Tibial artery (tissue), 4 donors: ENCODE measurements around the gene GADD45GIP1.
A peak's percentile ranks its signal among the peaks of the same experiment; 100 is the strongest.

Experiments used
- DNase-seq, 2 donors: peaks; one replicate each; pipeline ENCODE4 v3.0.0-alpha.2; 2019
- H3K27ac ChIP-seq, 2 donors: fragments of 200-600 bp; sonication (generic) in 1 of 2; 1 replicate in 1 of 2; 2 replicates in 1 of 2; pipeline ENCODE4 v1.5.1; 2018 to 2019; ENCODE audit warnings: mild to moderate bottlenecking in 1 of 2
- H3K27me3 ChIP-seq, 2 donors: fragments of 200-600 bp; sonication (generic) in 1 of 2; one replicate each; pipeline versions ENCODE4 v1.5.1 to v1.6.0; 2016 to 2019
- H3K36me3 ChIP-seq, 3 donors: fragments of 200-600 bp; sonication (generic) in 2 of 3; one replicate each; pipeline ENCODE4 v1.5.1; 2016 to 2019; ENCODE audit warnings: mild to moderate bottlenecking in 2 of 3
- H3K4me1 ChIP-seq, 4 donors: fragments of 200-600 bp; sonication (generic) in 2 of 4; 1 replicate in 3 of 4; 2 replicates in 1 of 4; pipeline ENCODE4 v1.5.1; 2016 to 2019
- H3K4me3 ChIP-seq, 2 donors: fragments of 200-600 bp; sonication (generic) in 1 of 2; 1 replicate in 1 of 2; 2 replicates in 1 of 2; pipeline ENCODE4 v1.5.1; 2018 to 2019; ENCODE audit warnings: mild to moderate bottlenecking in 2 of 2
- H3K9me3 ChIP-seq, 3 donors: fragments of 200-600 bp; sonication (generic) in 1 of 3; one replicate each; pipeline ENCODE4 v1.5.1; 2016 to 2019
- CTCF ChIP-seq, 2 experiments: fragments of 200-600 bp in 1 of 2; fragments of 450-650 bp in 1 of 2; IDR thresholded peaks; one replicate each; pipeline ENCODE4 v1.5.1; 2017 to 2019; ENCODE audit warnings: antibody characterized with exemption in 2 of 2, mild to moderate bottlenecking in 1 of 2, moderate library complexity in 1 of 2
- intact Hi-C: fragments of 100-400 bp; cut with DNase I; formaldehyde crosslinking; loops from one replicate; pipeline ENCODE4 v1.15.0; 2023; ENCODE audit warnings: low total_unique reads

GADD45GIP1 gene

GRCh38 chr19:12956446-12957388, at the start of gene GADD45GIP1:
Gene GADD45GIP1, minus strand, starts transcription at chr19:12957223. Its CDS starts 11 bp downstream, at chr19:12957212.
- peak within 1 kb of the TSS; percentile 91 to 96 for H3K27ac ChIP-seq
- no peaks in the 10 kb centered on the region for H3K9me3 ChIP-seq
- no peak for TF ChIP-seq CTCF (IDR thresholded peaks at IDR 0.05)
- H3K36me3 ChIP-seq: peaks cover 19 to 36% (median 23%) of the 10 kb centered on the region in 3 donors
- H3K4me3 ChIP-seq: peak within 1 kb of the TSS; percentile 85 to 93
- intact Hi-C loops: no loop called here
- H3K4me1 ChIP-seq: peaks cover 0 to 46% (median 32%) of the 10 kb centered on the region in 4 donors
- no peaks in the 10 kb centered on the region for H3K27me3 ChIP-seq
- DNase-seq: peak; percentile 70 to 83

GRCh38 chr19:13005861-13006370, 48.9 kb upstream of the GADD45GIP1 start:
- H3K27me3 ChIP-seq: no peaks in the 10 kb centered on the region
- H3K36me3 ChIP-seq: peaks cover 0 to 5% (median 0%) of the 10 kb centered on the region in 3 donors
- H3K4me1 ChIP-seq: peaks cover 0 to 98% (median 90%) of the 10 kb centered on the region in 4 donors
- TF ChIP-seq CTCF (IDR thresholded peaks at IDR 0.05): no peak
- H3K4me3 ChIP-seq: peak overlapping the region in 1 of 2 donors; percentile 36
- no peak for DNase-seq
- no peaks in the 10 kb centered on the region for H3K9me3 ChIP-seq
- H3K27ac ChIP-seq: peak overlapping the region; percentile 88 to 99
- intact Hi-C loops: no loop called here

DNA sequence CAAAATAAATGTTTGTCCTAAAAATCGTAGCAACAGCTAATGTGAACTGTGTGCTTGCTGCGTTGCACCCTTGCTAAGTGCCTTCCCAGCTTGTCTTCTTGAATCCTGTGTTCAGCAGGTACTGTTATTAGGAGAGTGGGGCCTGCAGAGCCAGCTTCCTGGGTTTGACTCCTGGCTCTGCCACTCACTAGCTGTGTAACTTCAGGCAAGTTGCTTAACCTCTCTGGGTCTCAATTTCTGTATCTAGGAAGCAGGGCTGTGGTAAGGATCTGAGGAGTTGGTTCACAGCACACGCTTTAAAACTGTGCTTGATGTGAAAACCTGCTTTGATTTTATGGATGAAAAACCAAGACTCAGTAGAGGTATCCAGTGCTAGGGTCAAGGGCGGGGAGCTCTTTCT, 48.2 kb upstream of the GADD45GIP1 start:
- Histone ChIP-seq H3K4me1 (peaks cover 0 to 98% (median 90%) of the 10 kb centered on the region in 4 donors), H3K27ac (peak overlapping the region; percentile 88 to 99), H3K36me3 (peaks cover 0 to 5% (median 0%) of the 10 kb centered on the region in 3 donors), H3K4me3 (no peak overlapping the region), H3K9me3 (no peaks in the 10 kb centered on the region), H3K27me3 (no peaks in the 10 kb centered on the region)
- no peak for DNase-seq
- no peak for TF ChIP-seq CTCF (IDR thresholded peaks at IDR 0.05)
- intact Hi-C loops: no loop called here

- H3K27ac ChIP-seq: peak overlapping the region; percentile 88 to 99
These were observed 47.2 kb upstream of the GADD45GIP1 start for GRCh38 chr19:13004273-13004672.

GRCh38 chr19:13003081-13003480, 46.1 kb upstream of the GADD45GIP1 start:
- H3K4me3 ChIP-seq: peak overlapping the region; percentile 51 to 56
- DNase-seq: no peak
- no peaks in the 10 kb centered on the region for H3K9me3 ChIP-seq
- no peaks in the 10 kb centered on the region for H3K27me3 ChIP-seq
- peaks cover 0 to 12% (median 0%) of the 10 kb centered on the region in 3 donors for H3K36me3 ChIP-seq
- H3K27ac ChIP-seq: peak overlapping the region; percentile 88 to 99
- intact Hi-C loops: no loop called here
- no peak for TF ChIP-seq CTCF (IDR thresholded peaks at IDR 0.05)
- peaks cover 0 to 97% (median 88%) of the 10 kb centered on the region in 4 donors for H3K4me1 ChIP-seq

More at GRCh38 chr19:13004273-13004672, 47.2 kb upstream of the GADD45GIP1 start:
- TF ChIP-seq CTCF (IDR thresholded peaks at IDR 0.05): no peak
- no peaks in the 10 kb centered on the region for H3K9me3 ChIP-seq
- no peaks in the 10 kb centered on the region for H3K27me3 ChIP-seq
- peaks cover 0 to 8% (median 0%) of the 10 kb centered on the region in 3 donors for H3K36me3 ChIP-seq
- intact Hi-C loops: no loop called here
- no peak overlapping the region for H3K4me3 ChIP-seq
- no peak for DNase-seq
- H3K4me1 ChIP-seq: peaks cover 0 to 98% (median 88%) of the 10 kb centered on the region in 4 donors
